ENCODE measurements around the gene ROMO1. TPM values are rescaled to one million over a fixed set of nuclear protein-coding genes. Genes with fewer than 3 reads are reported as not detected.

Gene ROMO1
- total RNA-seq, 1 donor from 2014 or later = 110 TPM

DNA sequence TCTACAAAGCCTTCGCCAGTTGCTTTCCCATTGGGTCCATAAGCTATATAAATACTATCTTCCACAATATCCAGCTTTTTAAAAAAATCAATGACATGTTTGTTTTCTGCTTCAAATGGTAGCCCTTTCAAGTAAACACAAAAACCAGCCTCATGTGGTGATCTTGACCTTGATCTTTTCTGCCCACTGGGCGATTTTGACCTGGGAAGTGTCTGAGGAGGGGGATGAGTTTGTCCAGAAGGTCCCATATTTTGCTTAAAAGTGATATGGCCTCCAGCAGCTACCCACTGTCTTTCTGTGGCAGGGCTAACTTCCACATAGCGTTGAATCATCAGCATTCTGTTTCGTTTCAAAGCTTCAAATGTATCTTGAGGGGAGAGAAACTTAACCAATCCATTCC lies 45.3 kb upstream of the ROMO1 start:
- H3K4me1 Mint-ChIP-seq (ENCODE audit: unreplicated experiment) = peaks cover 17% of the 10 kb centered on the region
- H3K4me3 Mint-ChIP-seq (ENCODE audit: unreplicated experiment) = no peak overlapping the region
- H3K27me3 Mint-ChIP-seq (ENCODE audit: unreplicated experiment) = no peaks in the 10 kb centered on the region
- TF ChIP-seq, protein P1, sequence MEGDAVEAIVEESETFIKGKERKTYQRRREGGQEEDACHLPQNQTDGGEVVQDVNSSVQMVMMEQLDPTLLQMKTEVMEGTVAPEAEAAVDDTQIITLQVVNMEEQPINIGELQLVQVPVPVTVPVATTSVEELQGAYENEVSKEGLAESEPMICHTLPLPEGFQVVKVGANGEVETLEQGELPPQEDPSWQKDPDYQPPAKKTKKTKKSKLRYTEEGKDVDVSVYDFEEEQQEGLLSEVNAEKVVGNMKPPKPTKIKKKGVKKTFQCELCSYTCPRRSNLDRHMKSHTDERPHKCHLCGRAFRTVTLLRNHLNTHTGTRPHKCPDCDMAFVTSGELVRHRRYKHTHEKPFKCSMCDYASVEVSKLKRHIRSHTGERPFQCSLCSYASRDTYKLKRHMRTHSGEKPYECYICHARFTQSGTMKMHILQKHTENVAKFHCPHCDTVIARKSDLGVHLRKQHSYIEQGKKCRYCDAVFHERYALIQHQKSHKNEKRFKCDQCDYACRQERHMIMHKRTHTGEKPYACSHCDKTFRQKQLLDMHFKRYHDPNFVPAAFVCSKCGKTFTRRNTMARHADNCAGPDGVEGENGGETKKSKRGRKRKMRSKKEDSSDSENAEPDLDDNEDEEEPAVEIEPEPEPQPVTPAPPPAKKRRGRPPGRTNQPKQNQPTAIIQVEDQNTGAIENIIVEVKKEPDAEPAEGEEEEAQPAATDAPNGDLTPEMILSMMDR (IDR thresholded peaks at IDR 0.05) = no peak
- H3K27ac Mint-ChIP-seq (ENCODE audit: unreplicated experiment) = no peak overlapping the region
- H3K9me3 Mint-ChIP-seq (ENCODE audit: unreplicated experiment) = no peaks in the 10 kb centered on the region
- peaks cover 6% of the 10 kb centered on the region for H3K36me3 Mint-ChIP-seq (ENCODE audit: unreplicated experiment)
- no peak for DNase-seq (ENCODE audit: extremely low spot score, unreplicated experiment)

GRCh38 chr20:35654415-35654814 lies 44.8 kb upstream of the ROMO1 start:
- no peak for DNase-seq (ENCODE audit: extremely low spot score, unreplicated experiment)
- TF ChIP-seq, protein P1 (IDR thresholded peaks at IDR 0.05) = no peak
- Mint-ChIP-seq H3K4me1 (ENCODE audit: unreplicated experiment) (peaks cover 18% of the 10 kb centered on the region), H3K27ac (ENCODE audit: unreplicated experiment) (no peak overlapping the region), H3K9me3 (ENCODE audit: unreplicated experiment) (no peaks in the 10 kb centered on the region), H3K4me3 (ENCODE audit: unreplicated experiment) (no peak overlapping the region), H3K36me3 (ENCODE audit: unreplicated experiment) (peaks cover 3% of the 10 kb centered on the region), H3K27me3 (ENCODE audit: unreplicated experiment) (no peaks in the 10 kb centered on the region)

- Mint-ChIP-seq H3K9me3 (ENCODE audit: unreplicated experiment) (no peaks in the 10 kb centered on the region), H3K36me3 (ENCODE audit: unreplicated experiment) (peaks cover 1% of the 10 kb centered on the region), H3K27me3 (ENCODE audit: unreplicated experiment) (no peaks in the 10 kb centered on the region), H3K4me1 (ENCODE audit: unreplicated experiment) (peaks cover 46% of the 10 kb centered on the region), H3K4me3 (ENCODE audit: unreplicated experiment) (no peak overlapping the region), H3K27ac (ENCODE audit: unreplicated experiment) (peak overlapping the region; percentile 28)
- DNase-seq (ENCODE audit: extremely low spot score, unreplicated experiment) = no peak
- TF ChIP-seq, protein P1 (IDR thresholded peaks at IDR 0.05) = no peak
These were observed 41.9 kb upstream of the ROMO1 start for GRCh38 chr20:35657271-35657670.

DNA sequence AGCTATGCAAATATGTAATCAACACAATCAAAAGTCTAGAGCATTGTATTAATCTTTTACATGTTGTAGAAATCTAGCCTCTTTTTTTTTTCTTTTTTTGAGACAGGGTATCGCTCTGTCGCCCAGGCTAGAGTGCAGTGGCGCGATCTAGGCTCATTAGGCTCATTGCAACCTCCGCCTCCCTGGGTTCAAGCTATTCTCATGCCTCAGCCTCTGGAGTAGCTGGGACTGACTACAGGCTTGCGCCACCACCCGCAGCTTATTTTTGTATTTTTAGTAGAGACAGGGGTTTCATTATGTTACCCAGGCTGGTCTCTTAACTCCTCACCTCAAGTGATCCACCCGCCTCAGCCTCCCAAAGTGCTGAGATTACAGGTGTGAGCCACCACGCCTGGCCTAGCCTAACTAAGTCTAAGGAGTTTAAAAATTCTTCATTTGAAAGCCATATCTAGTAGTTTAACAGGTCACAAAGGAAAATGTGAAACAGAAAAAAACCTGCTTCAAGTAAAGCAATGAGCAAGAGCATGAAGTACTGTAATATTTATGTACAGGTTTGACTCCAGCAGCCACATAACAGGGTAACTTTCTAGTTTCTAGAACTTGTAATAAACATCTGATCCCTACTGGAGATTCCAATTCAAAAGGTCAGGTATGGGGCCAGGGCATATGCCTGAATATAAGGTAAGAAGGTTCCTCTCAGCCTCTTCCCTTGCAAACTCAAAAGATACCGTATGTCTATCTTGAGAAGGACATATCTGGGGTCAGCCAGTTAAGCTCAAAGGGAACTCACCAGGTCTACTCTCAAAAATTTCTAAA lies 38.9 kb upstream of the ROMO1 start:
- TF ChIP-seq, protein P1 (IDR thresholded peaks at IDR 0.05) = no peak
- Mint-ChIP-seq H3K27me3 (ENCODE audit: unreplicated experiment) (no peaks in the 10 kb centered on the region), H3K9me3 (ENCODE audit: unreplicated experiment) (no peaks in the 10 kb centered on the region), H3K36me3 (ENCODE audit: unreplicated experiment) (peaks cover 1% of the 10 kb centered on the region), H3K27ac (ENCODE audit: unreplicated experiment) (peak overlapping the region; percentile 18), H3K4me1 (ENCODE audit: unreplicated experiment) (peaks cover 66% of the 10 kb centered on the region), H3K4me3 (ENCODE audit: unreplicated experiment) (no peak overlapping the region)
- DNase-seq (ENCODE audit: extremely low spot score, unreplicated experiment) = peak; percentile 30

DNA sequence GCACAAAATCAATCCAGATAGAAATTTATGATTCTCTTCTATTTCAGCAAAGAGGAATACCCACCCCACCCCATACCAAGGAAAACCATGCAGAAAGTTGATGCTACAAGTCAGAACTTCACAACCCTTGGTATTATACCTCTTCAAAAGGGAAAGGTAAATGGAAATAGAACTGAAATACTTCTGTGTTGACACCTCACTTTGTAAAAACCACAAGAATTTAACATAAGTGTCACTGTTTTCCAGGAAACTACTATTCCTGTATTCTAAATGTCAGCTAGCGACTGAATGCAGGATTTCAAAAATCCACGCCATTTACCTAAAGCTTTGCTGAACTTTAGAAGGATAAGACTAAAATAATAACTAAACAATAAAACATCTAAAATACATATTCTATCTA lies 38.2 kb upstream of the ROMO1 start:
- peak overlapping the region; percentile 99 for H3K27ac Mint-ChIP-seq (ENCODE audit: unreplicated experiment)
- H3K36me3 Mint-ChIP-seq (ENCODE audit: unreplicated experiment) = peaks cover 1% of the 10 kb centered on the region
- TF ChIP-seq, protein P1 (IDR thresholded peaks at IDR 0.05) = no peak
- no peak for DNase-seq (ENCODE audit: extremely low spot score, unreplicated experiment)
- no peaks in the 10 kb centered on the region for H3K27me3 Mint-ChIP-seq (ENCODE audit: unreplicated experiment)
- H3K4me1 Mint-ChIP-seq (ENCODE audit: unreplicated experiment) = peaks cover 66% of the 10 kb centered on the region
- H3K9me3 Mint-ChIP-seq (ENCODE audit: unreplicated experiment) = no peaks in the 10 kb centered on the region
- no peak overlapping the region for H3K4me3 Mint-ChIP-seq (ENCODE audit: unreplicated experiment)

All from osteocyte (in vitro differentiated cells).